Posterior vena cava (tissue), 2 donors: ENCODE data around the gene PRMT7. TPM values are rescaled to one million over a fixed set of nuclear protein-coding genes. Genes with fewer than 3 reads are reported as not detected.
"Not testable (repeated sequence)": the region's sequence is repeated elsewhere in the genome, so short reads cannot be mapped to it uniquely, and the experiment has no call there.

Experiments
- DNase-seq: peaks from one replicate; pipeline ENCODE4 v3.0.0-alpha.2; 2020; ENCODE audit warnings: low spot score
- intact Hi-C, 2 donors: fragments of 100-400 bp; cut with DNase I; formaldehyde crosslinking; loops; one replicate each; pipeline versions ENCODE4 v1.14.1 to v1.14.2; 2022 to 2023
- total RNA-seq, 2 donors: library from RNA; stranded (reverse); fragmentation: NEBNext Ultra II Directional; extraction: Animal tissue kit (Norgen Biotek cat#: 25700); gene quantifications; one replicate each; pipeline ENCODE4 v1.2.1, GENCODE V29; 2021
- donor health status: DM: yes; HTN: yes; CAD: no.
- donor health status: DM: yes; HTN: yes; CAD: no.

PRMT7 gene
- total RNA-seq, 2 donors from 2014 or later = 18.1 to 22.9 TPM

DNA sequence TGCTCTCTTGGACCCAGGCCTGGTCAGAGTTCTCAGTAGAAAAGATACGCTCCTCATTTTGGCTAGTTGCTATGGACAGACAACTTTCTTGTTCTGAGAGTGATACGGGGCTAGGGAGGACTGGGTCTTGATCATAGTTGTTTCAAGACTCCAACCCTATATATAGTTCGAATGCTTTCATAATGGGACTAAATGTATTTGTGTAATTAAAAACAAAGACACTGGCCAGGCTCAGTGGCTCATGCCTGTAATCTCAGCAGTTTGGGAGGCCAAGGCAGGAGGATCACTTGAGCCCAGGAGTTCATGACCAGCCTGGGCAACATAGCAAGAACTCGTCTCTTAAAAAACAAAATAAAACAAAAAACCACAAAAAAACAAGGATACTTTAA, 28.8 kb upstream of the PRMT7 start:
- intact Hi-C loops = no loop called here
- no peak for DNase-seq

DNA sequence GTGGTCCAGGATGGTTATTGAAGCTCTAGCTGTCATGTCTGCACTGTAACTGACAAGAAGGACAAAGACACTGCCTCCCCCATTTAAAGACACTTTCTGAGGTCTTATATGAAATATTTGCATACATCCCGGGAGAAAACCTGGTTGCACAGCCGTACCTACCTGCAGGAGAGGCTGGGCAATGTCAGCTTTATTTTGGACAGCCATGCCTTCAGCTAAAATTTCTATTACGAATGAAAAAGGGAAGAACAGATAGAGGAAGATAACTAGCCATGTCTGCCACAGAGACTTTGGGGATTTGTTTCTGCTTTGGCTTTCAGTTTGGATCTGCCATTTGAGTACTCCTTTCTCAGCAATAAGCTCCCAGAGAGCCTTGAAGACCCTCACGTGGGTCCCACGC, 27.5 kb upstream of the PRMT7 start:
- intact Hi-C loops = no loop called here
- DNase-seq = no peak

DNA sequence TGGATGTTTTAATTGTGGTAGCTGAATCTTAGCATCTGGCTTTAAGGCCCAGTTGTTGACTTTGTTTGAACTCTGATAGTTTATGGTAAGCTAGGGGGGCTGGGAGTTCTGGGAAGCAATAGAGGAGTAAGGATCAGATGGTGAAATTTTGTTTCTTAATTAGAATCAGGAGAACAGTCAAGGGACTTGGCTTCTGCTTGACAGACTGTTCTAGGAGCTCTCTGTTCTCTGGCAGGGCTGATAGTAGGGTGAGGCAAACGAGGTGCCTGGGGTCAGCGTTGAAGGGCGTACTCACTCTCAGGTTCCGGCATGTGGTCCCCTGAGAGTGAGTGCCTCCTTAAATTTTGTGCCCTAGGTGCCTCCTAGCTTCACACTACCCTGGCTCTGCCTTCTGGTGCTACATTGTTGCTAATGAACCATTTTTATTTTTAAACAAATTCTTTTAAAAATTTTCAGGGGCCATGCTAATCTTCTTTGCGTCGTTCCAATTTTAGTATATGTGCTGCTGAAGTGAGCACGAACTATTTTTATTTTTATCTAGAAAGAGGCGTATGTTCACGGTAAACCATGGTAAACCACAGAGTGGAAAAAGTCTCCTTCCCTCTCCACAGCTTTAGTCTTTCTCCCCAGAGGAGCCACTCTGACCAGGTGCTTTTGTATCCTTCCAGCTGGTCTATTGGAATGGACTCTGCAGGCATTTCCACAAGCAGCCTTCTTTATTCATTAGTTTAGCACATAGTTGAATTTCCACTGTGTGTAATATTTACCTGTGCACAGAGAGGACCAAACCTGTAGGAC, 26.8 kb upstream of the PRMT7 start:
- DNase-seq = no peak
- intact Hi-C loops = no loop called here

DNA sequence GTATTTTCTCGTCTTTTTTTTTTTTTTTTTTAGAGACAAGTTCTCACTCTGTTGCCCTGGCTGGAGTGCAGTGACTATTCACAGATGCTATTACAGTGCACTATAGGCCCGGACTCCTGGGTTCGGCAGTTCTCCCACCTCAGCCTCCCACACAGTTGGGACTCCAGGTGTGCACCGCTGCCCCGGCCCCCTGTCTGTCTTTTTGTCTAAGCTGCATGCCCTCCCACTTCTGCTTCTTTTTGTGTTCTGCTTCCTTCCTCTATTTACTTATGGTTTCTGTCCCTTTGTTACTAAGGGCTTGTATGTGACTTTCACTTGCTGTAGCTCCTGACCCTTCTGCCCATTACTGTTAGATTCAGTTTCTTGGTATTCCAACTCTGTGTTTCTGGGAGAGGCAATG, 26.0 kb upstream of the PRMT7 start:
- intact Hi-C loops = no loop called here
- no peak for DNase-seq

DNA sequence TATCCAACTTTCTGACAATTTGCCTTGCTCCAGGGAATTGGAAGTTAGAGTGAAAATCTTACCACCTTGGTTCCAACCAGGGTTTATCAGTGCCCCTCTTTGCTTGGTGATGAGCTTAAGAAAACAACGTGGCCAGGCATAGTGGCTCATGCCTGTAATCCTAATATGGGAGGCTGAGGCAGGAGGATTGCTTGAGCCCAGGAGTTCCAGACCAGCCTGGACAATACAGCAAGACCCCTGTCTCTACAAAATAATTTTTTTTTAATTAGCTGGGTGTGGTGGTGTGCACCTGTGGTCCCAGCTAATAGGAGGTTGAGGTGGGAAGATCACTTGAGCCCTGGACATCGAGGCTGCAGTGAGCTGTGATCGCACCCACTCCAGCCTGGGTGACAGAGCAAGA, 25.1 kb upstream of the PRMT7 start:
- intact Hi-C loops = no loop called here
- DNase-seq = no peak

DNA sequence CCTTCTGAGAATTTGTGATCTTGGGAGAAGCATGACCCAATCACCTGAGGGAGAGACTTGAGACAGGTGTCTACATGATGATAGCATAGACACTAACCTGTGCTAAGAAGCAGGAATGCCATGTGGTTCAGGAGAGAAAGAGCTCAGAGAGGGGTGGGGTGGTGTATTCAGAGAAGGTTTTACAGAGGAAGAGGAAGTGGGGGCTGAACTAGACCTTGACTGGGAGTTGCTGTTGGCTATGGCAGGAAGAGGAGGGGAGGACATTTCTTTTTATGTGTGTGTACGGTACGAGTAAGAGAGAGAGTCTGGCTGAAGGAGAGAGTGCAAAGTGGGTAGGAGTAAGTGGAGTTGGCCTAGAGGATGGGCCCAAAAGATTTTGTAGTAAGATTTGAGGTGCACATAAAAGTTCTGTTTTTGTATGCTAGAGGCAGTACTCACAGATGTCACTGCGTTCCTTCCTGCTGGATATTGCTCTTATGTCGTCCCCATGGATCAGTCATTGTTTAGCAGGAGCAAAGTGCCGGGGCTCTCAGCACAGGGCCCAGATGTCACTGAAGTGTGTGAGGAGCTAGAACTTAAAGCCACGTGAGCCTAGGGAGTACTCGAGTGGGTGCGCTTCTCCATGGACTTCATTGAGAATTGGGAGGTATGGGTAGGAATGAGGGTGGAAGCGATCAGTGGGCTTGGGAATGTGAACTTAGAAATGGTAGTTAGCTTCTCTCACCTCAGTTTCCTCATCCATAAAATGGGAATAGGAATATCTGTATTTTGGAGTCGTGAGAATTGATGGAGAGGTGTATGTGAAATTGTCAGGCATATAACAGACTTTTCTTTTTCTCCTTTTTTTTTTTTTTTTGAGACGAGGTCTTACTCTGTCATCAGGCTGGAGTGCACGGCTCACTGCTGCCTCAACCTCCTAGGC, 24.4 kb upstream of the PRMT7 start:
- no peak for DNase-seq
- intact Hi-C loops = no loop called here

DNA sequence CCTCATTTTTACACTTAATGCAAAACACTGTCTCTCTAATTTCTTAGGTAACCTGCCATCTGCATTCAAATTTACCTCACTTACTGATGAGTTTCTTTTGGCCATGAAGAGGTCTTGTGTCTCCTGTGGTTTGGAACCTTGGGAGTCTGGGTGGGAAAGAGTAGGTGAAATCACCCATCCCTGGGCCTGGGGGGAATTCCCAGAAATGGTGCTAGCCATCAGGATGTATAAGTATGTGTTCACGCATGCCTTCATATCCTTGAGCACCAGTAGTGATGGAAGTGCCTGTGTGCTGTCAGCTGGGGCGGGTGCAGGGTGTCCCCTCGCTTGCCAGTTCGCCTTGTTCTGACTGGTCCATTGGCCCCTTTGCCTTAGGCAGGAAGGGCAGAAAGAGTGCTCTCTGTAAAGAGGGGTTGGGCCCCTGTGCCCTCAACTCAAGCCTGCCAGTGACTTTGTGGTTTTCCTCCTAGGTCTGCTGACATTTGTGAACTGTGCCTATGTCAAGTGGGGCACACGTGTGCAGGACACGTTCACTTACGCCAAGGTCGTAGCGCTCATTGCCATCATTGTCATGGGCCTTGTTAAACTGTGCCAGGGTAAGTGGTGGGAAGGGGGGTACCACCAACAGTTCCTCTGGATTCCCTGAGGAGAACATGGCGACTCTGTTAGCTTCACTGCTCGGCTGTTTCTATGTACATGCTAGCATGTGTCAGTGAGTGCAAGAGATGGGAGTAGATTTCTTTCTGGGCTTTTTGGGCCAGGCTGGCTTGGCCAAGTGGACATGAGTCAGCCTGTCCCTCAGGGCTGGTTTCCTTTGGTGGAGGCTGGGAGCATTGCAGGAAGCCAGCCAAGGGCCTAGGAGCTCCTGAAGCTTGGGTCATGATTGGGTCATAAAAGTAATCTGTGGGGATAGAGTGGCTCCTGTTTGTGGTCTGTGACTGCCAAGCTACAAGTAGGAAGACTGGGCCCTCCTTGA, 23.3 kb upstream of the PRMT7 start:
- intact Hi-C loops = no loop called here
- DNase-seq = peak; percentile 93

DNA sequence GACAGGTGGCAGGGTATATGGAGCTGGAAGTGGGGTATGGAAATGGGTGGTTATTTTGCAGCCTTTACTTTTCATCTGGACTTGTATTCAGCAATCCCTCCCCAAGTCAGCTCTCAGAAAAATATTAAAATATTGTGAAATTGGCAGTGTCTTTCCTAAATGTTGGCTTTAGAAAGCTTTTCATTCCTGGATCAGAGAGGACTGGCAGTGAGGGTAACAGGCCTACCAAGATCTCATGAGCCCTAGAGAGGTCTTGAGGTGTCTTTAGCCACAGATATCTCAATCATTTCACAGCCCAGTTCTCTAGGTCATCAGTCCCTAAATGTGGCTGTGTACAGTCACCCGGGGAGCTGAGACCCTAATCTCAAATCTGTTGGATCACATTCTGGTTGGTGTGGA, 22.6 kb upstream of the PRMT7 start:
- DNase-seq = no peak
- intact Hi-C loops = no loop called here

DNA sequence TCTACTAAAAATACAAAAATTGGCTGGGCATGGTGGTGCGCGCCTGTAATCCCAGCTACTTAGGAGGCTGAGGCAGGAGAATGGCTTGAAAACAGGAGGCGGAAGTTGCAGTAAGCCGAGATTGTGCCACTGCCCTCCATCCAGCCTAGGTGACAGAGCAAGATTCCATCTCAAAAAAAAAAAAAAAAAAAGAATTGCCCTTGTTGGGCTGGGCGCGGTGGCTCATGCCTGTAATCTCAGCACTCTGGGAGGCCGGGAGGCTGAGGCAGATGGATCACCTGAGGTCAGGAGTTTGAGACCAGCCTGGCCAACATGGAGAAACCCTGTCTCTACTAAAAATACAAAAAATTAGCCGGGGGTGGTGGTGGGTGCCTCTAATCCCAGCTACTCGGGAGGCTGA, 22.0 kb upstream of the PRMT7 start:
- intact Hi-C loops, DNase-seq: not testable (repeated sequence)

DNA sequence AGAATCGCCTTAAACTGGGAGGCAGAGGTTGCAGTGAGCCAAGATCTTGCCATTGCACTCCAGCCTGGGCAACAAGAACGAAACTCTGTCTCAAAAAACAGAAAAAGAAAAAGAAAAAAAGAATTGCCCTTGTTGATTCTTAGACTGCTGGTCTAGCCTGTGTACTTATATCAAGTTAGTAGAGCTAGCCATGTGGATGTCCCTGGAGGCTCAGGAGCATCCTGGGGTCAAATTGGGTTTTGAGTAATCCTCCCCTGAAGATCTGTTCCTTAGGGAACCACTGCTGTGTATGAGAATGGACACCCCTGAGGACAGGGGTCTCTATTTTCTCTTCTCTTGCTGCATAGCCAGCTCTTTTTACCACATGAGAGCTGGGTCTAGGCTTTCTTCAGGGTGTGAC, 21.6 kb upstream of the PRMT7 start:
- DNase-seq = no peak
- intact Hi-C loops = no loop called here

DNA sequence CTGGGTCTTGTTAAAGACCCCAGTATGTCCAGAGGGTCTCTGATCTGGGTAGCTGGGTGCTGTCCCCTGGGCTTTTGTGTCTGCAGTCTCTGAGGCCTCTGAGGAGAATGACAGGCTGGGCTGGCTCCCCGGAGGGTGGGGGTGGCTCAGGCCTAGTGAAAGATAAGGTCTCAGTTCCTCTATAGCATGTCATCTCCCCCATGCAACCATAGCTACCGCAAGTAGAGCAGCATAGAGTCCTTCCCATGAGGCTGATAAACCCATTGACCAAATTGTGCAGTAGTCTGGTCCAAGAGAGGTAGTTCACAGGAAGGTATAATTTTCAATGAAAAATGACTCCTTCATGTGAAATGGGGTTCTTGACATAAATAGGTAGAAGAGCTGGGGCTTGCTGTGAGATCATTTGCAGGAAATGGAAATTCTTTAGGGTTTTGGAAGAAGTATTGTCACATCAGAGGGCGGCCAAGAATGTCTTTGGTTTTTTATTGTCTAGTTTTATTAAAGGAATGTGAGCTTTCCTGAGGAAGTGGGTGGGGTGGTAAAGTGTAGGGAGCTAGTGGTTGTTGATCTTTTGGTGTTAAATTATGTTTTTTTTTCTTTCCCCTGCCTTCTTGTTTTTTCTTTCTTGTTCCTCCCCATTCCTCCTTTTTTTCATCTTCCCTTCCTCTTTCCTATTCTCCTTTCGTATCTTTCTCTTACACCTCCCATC, 21.0 kb upstream of the PRMT7 start:
- intact Hi-C loops = no loop called here
- DNase-seq = no peak

DNA sequence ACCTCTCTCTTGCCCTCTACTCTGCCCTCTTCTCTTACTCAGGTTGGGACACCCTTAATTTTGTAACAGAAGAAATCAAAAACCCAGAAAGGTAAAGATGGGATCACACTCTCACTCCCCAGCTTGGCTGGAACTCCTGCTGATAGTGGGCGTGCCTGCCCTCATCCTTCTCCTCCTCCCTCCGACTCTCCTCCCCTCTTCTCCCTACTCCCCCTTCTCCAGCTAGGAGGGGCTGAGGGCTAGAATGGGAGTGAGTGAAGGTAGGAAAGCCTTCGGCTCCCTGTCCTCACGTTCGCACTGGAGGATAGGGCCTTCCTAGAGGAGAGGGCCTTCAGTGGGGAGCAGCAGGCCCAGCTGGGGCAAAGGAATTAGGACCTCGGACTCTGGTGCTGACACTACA, 20.4 kb upstream of the PRMT7 start:
- no peak for DNase-seq
- intact Hi-C loops = no loop called here

DNA sequence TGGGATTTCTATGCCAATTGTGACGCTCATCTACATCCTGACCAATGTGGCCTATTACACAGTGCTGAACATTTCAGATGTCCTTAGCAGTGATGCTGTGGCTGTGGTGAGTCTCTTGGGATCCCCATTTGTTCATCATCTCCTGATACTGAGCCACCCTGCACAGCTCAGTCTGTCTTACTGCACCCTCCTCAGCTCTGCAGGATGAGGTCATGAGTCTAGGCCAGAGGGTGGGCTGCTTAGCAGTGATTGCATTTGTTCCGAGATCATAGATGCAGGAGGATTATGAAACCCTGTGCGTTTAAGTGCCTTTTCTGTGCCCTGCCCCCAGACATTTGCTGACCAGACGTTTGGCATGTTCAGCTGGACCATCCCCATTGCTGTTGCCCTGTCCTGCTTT, 19.6 kb upstream of the PRMT7 start:
- intact Hi-C loops = no loop called here
- no peak for DNase-seq

DNA sequence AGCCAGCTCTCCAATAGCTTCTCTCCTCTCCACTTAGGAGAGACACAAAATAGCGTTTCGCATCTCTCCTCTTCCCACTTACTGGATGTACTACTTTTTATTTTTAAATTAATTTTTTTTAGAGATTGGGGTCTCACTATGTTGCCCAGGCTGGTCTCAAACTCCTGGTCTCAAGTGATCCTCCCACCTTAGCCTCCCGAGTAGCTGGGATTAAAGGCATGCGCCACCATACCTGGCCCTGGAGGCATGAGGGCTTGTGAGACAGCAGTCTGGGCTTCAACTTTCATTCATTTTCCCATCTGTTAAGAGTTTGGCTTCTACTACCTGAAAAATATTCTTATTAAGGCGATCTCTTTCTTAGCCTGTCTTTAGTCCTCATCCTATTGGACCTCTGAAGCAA, 18.4 kb upstream of the PRMT7 start:
- intact Hi-C loops = no loop called here
- no peak for DNase-seq

DNA sequence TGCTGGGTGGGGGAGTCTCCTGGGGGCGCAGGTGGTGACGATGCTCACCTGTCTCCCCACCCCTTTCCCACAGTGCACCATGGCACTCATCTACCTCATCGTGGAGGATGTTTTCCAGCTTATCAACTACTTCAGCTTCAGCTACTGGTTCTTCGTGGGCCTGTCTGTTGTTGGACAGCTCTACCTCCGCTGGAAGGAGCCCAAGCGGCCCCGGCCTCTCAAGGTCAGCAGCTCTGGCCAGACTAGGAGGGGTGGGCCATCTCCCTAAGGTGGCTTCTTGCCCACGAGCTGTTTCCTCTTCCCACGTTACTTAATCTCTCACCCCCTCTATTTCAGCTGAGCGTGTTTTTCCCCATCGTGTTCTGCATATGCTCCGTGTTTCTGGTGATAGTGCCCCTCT, 14.5 kb upstream of the PRMT7 start:
- DNase-seq = no peak
- intact Hi-C loops = no loop called here

DNA sequence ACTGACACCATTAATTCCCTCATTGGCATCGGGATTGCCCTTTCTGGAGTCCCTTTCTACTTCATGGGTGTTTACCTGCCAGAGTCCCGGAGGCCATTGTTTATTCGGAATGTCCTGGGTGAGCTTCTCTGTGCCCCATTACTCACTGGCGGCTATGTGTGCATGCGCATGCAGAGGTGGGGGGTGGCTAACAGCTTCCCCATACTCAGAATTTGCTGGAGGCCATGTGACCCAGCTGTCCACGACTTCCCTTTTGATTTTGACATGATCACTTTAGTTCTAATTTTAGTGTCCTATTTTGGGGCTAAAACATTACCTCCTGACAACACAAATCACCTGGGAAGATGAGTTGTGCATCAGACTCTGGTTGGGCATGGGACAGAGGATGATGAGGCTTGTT, 14.1 kb upstream of the PRMT7 start:
- DNase-seq = no peak
- intact Hi-C loops = no loop called here

DNA sequence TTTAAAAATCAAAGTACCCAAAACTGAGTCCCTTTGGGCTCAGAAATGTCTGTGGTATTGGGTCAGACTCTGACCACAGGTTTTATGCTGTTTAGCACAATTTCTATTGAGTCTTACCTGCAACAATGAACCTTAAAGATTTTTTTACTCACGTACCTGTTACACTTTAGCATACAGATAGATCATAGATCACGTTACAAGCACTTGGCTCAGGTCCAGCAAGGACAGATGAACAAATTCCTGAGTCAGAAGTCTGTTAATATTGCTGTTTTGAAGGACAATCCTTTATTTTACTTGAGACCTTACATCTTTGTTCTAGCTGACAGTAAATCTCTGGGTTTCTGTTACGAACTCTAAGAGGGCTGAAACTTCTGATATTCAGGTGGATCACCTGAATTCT, 12.9 kb upstream of the PRMT7 start:
- no peak for DNase-seq
- intact Hi-C loops = no loop called here

DNA sequence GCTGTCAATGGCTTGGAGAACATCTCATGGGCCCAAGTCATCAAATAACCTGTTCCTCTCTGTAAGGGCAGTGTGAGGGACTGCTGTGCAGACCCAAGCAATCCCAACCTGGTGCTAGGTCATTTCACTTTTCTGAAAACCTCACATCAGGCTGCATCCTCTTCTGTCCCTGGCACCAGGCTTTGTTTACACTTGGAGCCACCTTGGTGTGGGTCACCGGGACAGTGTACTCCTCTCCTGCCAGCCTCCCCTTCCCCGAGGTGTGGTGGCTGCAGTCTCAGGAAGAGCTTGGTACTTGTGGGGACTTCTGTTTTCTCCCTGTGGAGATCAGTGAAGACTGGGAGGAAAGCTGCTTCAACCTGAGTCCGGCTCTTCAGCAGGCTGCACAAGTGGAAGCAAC, 12.5 kb upstream of the PRMT7 start:
- DNase-seq = no peak
- intact Hi-C loops = no loop called here

DNA sequence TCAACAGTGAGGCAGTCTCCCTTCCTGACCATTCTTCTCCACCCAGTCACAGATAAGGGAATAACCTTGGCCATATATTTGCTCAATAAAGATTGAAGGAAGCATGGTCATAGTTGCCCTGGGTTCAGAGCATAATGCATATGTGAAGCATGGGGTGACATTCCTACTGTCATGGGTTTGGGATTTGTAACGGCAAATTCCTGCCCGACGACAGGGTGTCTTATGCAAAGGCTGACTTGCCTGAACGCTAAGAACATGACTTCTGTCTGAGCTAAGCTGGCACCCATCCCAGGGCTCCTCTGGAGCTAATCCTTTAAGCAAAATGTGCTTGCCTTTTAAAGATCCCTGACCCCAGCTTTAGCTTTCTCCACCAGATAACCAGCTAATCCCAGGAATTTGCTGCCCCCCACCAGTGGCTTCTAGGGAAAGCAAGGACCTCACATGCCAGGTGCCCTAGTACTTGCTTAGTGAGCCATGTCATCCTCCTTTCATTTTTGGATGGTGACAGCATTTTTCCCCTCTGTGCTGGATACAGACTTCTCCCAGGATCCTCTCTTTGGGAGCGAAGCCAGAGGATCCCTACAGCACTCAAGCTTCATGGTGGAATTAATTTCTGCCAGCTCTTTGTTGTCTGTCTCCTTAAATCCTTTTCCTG, 11.8 kb upstream of the PRMT7 start:
- peak; percentile 89 for DNase-seq
- intact Hi-C loops = no loop called here
